Measurements from ENCODE around the gene CEMIP2.

The CEMIP2 gene

DNA sequence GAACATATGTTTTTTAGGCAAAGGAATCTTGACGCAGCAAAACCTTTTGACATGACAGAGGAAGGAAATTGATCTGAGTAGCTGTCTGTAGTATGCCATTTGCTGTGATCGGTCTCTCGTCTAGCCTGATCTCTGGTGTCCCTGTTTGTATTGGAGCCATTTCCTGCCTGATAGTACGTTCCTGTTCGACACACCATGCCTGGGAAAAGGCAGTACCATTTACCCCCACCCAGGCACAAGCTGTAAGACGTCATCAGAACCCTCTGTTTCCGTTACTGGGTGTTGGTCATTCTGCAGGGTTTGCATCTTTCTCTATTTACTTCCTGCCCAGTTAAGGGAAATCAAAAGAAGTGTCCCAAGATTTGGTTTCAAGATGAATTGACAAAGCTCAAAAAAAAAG is 129.7 kb downstream of the CEMIP2 start:
- DNase-seq (ENCODE audit: low spot score), result no peak

DNA sequence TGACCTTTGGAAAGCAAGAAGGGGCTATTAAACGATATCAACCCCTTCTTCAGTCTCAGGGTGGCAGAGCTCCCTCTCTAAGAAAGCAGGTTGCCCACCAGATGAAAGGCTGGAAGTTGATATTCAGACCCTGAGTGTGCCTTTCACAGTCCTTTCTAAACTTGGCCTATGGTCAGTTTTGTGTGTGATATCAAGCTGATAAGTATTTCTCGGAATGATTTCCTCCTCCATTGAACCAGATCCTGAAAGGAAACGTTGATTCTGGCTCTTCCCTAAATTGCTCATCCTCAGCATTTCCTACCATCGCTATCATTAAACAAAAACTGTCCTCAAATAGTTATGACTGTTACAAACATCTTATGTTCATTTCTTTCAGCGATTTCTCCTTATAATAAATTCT is 130.4 kb downstream of the CEMIP2 start:
- no peak for DNase-seq (ENCODE audit: low spot score)

DNA sequence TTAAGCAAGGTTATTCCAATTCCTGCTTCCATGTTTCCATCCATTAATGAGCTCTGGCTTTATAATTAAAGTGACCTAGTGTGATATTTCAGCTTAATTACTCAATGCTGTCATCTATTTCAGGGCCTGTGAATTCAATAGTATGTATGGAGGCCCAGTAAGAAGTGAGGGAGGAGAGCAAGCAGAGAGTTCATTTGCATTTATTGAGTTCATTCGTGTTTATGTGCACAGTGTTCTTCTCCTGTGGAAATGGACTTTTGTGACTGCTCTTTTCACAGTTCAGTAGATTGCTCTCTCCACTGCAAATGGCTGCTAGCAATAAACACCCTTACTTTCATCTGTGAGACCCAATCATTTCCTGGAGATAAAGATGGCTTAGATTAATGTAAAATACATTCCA is 130.9 kb downstream of the CEMIP2 start:
- DNase-seq (ENCODE audit: low spot score), result no peak

DNA sequence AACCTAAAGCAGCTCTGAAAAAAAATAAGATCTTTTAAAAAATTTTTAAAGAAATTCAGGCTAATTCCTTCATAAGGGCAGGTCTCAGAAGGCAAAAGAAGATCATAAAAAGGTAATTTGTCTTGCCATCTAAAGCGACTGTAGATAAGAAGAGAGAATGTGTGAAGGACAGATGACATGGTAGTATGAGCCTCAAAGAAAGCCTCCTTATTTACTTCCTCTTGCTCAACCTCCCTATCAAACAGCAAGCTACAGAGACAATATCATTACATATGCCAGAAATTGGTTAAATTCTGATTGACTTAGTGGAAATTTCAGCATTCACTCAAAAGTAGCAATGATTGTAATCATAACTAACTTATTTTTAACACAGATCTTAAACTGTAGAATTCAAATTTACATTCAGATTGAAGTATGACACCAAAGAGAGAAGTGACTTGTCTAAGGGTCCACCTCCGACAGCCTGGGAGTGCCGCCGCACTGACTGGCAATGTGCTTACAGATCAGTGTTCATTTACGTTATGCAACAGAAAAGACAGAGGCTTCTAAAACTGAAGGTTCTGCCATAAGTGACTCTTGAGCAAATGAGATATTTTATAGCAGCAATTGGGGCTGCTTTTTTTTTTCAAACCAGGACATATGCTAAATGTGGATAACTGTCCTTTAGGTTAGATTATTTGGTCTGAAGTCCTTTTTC is 132.0 kb downstream of the CEMIP2 start:
- DNase-seq (ENCODE audit: low spot score), result no peak

DNA sequence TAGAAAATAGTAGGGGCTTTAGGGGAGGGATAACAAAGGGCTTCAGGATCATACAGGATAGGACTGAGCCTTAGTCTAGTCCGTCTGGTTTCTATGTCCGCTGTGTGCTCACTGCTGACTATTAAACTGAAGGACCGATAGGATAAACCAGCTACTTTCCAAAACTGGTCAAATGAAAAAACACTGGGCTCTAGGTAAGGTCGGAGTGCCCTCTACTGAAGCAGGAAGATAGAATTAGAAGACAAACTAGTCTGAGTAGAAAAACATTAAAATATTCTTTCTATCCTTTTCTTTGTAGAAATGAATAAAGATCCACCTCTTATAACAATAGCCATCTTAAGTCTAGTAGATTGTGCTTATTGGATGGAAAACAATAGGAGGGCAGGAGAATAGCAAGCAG is 133.6 kb downstream of the CEMIP2 start:
- no peak for DNase-seq (ENCODE audit: low spot score)

Measured in GM03348 (cell line).